GM19438 (cell line): Measurements from ENCODE around the gene CRTC1.

Source experiments
- ATAC-seq: cut with Tn5 transposase; IDR thresholded peaks from one replicate; pipeline ENCODE4 v1.9.1; 2021; ENCODE audit warnings: low read depth; ENCODE audit not compliant: unreplicated experiment

The CRTC1 gene

DNA sequence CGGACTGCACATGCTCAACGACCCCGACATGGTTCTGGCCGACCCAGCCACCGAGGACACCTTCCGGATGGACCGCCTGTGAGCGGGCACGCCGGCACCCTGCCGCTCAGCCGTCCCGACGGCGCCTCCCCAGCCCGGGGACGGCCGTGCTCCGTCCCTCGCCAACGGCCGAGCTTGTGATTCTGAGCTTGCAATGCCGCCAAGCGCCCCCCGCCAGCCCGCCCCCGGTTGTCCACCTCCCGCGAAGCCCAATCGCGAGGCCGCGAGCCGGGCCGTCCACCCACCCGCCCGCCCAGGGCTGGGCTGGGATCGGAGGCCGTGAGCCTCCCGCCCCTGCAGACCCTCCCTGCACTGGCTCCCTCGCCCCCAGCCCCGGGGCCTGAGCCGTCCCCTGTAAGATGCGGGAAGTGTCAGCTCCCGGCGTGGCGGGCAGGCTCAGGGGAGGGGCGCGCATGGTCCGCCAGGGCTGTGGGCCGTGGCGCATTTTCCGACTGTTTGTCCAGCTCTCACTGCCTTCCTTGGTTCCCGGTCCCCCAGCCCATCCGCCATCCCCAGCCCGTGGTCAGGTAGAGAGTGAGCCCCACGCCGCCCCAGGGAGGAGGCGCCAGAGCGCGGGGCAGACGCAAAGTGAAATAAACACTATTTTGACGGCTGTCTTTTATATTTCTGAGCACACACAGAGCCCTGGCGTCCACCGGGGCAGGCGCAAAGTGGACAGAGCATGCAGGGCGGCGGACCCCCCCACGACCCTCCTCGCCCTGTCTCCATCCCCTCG, 94.0 kb downstream of the CRTC1 start:
- ATAC-seq: no peak

GRCh38 chr19:18778076-18778389, 94.6 kb downstream of the CRTC1 start:
- ATAC-seq: no peak

- no peak for ATAC-seq
Measured at GRCh38 chr19:18778826-18779495, 95.5 kb downstream of the CRTC1 start.

- ATAC-seq: no peak
Measured at GRCh38 chr19:18780081-18780480, 96.6 kb downstream of the CRTC1 start.

- ATAC-seq: no peak
Measured at GRCh38 chr19:18780631-18781030, 97.2 kb downstream of the CRTC1 start.

- ATAC-seq: no peak
Measured at GRCh38 chr19:18781047-18781600, 97.6 kb downstream of the CRTC1 start.

DNA sequence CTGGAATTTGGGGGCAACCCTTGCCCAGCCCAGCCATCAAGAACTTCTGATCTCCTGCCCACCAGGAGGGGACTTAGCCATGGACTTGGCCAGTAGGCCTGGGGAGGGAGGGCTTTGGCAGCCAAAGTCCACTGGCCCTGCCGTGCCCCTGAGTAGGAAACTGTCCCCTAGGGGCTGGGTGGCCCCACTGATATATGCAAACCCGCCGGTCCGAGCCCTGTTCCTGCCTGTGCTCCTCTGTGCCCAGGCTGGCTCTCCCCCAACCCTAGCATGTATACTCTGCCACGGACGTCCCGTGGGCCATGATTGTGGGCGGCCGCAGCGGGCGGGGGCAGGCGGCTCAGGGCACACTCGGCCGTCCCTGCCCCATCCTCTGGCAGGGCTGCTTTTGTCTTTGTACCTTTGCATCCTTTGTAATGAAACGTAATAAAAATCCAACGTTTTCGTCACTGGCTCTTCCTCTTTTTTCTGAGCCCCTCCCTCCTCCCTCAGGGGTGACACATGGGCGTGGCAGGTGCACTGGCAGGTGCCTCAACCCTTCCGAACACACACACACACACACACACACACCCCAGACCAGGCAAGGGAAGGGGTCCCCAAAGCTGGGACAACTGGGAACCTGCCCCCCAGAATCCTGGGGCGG, 98.5 kb downstream of the CRTC1 start:
- no peak for ATAC-seq

- ATAC-seq: no peak
Measured at GRCh38 chr19:18782559-18783225, 99.2 kb downstream of the CRTC1 start.

- no peak for ATAC-seq
Measured at GRCh38 chr19:18783958-18784785, 100.7 kb downstream of the CRTC1 start.

DNA sequence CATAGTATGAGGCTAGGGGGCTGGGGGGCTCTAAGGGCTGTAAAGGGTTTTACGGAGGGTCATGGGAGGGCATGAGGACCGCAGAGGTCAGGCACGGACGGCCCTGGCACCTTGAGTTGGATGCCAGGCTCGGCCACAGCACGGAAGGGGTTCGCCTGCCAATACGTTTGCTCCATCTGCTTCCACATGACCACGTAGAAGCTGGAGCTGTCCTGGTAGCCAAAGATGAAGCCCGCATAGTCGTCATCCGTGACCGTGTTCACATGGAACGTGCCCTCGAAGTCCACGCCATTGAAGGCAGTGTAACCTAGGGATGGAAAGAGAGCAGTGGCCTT, 101.3 kb downstream of the CRTC1 start:
- no peak for ATAC-seq

- ATAC-seq: no peak
Measured at GRCh38 chr19:18785179-18786124, 102.0 kb downstream of the CRTC1 start.

GRCh38 chr19:18788529-18789421, 105.3 kb downstream of the CRTC1 start:
- no peak for ATAC-seq

GRCh38 chr19:18789422-18789869, 106.0 kb downstream of the CRTC1 start:
- no peak for ATAC-seq

- no peak for ATAC-seq
Measured at GRCh38 chr19:18789883-18790565, 106.5 kb downstream of the CRTC1 start.

DNA sequence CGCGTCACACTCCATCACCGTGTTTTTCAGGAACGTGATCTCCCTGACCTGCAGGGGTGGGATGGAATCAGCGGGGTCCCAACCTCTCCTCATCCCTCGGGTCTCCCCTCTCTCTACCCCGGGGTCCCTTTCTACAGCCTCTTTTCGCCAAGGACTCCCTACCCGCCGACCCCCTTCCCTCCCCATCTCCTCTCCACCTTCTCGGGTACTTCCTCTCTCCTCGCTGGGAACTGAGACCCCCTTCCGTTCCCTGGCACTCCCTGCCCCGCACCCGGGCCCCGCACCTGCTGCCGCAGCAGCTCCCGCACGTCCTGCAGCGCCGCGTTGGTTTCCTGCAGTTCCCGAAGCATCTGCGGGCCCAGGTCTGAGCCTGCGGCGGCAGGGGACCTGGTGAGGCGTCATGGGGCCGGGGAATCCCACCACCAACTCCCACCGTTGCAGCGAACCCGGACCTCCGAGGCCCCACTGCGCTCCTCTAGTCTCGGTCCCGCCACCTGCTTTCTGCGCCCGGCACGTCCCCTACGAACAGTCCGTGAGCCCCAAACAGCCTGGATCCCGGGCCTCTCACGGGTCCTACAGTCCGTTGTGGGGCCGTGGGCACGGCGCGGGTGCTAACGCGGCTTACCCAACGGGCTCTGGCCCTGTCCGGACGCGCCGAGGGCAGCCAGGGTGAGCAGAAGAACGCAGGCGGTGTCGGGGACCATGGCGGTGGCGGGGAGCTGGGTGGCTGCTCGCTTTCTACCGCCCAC, 107.3 kb downstream of the CRTC1 start, which contains the start of gene COMP:
Gene COMP (minus strand): TSS at position 740 of the 749 bp plus-strand sequence. CDS start 36 bp downstream, at position 704.
- ATAC-seq: no peak

- no peak for ATAC-seq
Measured at GRCh38 chr19:18791315-18791678, 107.8 kb downstream of the CRTC1 start.

DNA sequence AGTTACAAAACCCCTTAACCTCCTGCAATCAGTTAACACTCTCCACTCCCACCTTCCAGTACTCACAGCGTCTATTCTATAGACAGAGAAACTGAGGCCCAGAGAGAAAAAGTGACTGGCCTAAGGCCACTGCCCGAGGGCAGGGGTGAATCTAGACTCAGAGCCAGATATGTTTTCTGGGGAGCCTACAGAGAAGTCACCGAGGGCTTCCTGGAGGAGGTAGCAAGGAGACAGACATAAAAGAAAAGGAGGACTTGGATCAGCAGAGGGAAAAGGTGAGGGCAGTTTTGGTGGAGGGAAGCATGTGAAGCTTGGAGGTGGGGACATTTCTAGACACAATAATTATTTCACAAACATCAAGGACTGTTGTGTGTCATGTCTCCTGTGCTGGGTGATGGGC, 109.2 kb downstream of the CRTC1 start:
- no peak for ATAC-seq
